Activated naive CD8-positive, alpha-beta T cell treated with anti-CD3 and anti-CD28 coated beads, Interleukin-2, amount 10 ng/mL, durations not matched to agents 7 days and 5 days (primary cell): ENCODE measurements around the gene INPP5A. TPM values are rescaled to one million over a fixed set of nuclear protein-coding genes. Genes with fewer than 3 reads are reported as not detected.
"Not testable (repeated sequence)": the region's sequence is repeated elsewhere in the genome, so short reads cannot be mapped to it uniquely, and the experiment has no call there.

Source experiments
- ATAC-seq: fragments of 150-1000 bp; cut with Tn5 transposase; one replicate; pipeline ENCODE4 v1.10.0; 2021; ENCODE audit warnings: low read depth, moderate library complexity
- POLR2A ChIA-PET: fragments of 350-600 bp; sonication (Branson Sonifier 250); formaldehyde crosslinking; loops from one replicate; lab custom pipeline; 2021; ENCODE audit warnings: antibody characterized with exemption; lab: Charles Lee
- DNase-seq: peaks from one replicate; pipeline ENCODE4 v3.0.0; 2021
- H3K27ac Mint-ChIP-seq: one replicate; pipeline ENCODE4 v1.8.0; 2022; ENCODE audit warnings: mild to moderate bottlenecking, mixed read lengths
- H3K27me3 Mint-ChIP-seq: one replicate; pipeline ENCODE4 v1.8.0; 2022; ENCODE audit warnings: mild to moderate bottlenecking, moderate library complexity, mixed read lengths
- H3K36me3 Mint-ChIP-seq: one replicate; pipeline ENCODE4 v1.8.0; 2021; ENCODE audit warnings: mild to moderate bottlenecking, mixed read lengths
- H3K4me1 Mint-ChIP-seq: one replicate; pipeline ENCODE4 v1.8.0; 2021; ENCODE audit warnings: mixed read lengths
- H3K4me3 Mint-ChIP-seq: one replicate; pipeline ENCODE4 v1.8.0; 2022; ENCODE audit warnings: mild to moderate bottlenecking, moderate library complexity, mixed read lengths
- H3K9me3 Mint-ChIP-seq: one replicate; pipeline ENCODE4 v1.8.0; 2021; ENCODE audit warnings: mixed read lengths
- total RNA-seq, 2 experiments: library from RNA; stranded (reverse); gene quantifications; one replicate each; pipeline ENCODE4 v1.2.3, GENCODE V29; 2021

INPP5A gene
- total RNA-seq = 10 to 100 TPM; 14.1 to 15.7 TPM

- POLR2A ChIA-PET = no interaction called here
- Mint-ChIP-seq H3K27me3 (peaks cover 7% of the 10 kb centered on the region), H3K27ac (peak within 1 kb of the TSS; percentile 77), H3K4me3 (peak within 1 kb of the TSS; percentile 92), H3K4me1 (peaks cover 42% of the 10 kb centered on the region), H3K9me3 (no peaks in the 10 kb centered on the region), H3K36me3 (peaks cover 8% of the 10 kb centered on the region)
- DNase-seq (no peak), ATAC-seq (no peak)
These were observed at the start of gene INPP5A for GRCh38 chr10:132537684-132538001. TSS of gene INPP5A (plus strand) at chr10:132537787. CDS start at chr10:132538097, 310 bp downstream.

GRCh38 chr10:132488231-132488821, 49.3 kb upstream of the INPP5A start:
- Mint-ChIP-seq H3K27ac (no peak overlapping the region), H3K36me3 (no peaks in the 10 kb centered on the region), H3K4me3 (no peak overlapping the region), H3K9me3 (no peaks in the 10 kb centered on the region), H3K4me1 (no peaks in the 10 kb centered on the region), H3K27me3 (no peaks in the 10 kb centered on the region)
- POLR2A ChIA-PET = no interaction called here
- DNase-seq (no peak), ATAC-seq (no peak)

- DNase-seq (no peak), ATAC-seq (no peak)
- Mint-ChIP-seq H3K4me1 (no peaks in the 10 kb centered on the region), H3K4me3 (no peak overlapping the region), H3K27me3 (no peaks in the 10 kb centered on the region), H3K9me3 (no peaks in the 10 kb centered on the region), H3K27ac (no peak overlapping the region), H3K36me3 (no peaks in the 10 kb centered on the region)
- POLR2A ChIA-PET = no interaction called here
These were observed 48.4 kb upstream of the INPP5A start for GRCh38 chr10:132489053-132489703.

GRCh38 chr10:132489704-132490534, 47.7 kb upstream of the INPP5A start:
- H3K9me3 Mint-ChIP-seq = no peaks in the 10 kb centered on the region
- H3K4me3 Mint-ChIP-seq = no peak overlapping the region
- H3K27ac Mint-ChIP-seq = no peak overlapping the region
- POLR2A ChIA-PET = no interaction called here
- H3K4me1 Mint-ChIP-seq = no peaks in the 10 kb centered on the region
- DNase-seq = no peak
- H3K36me3 Mint-ChIP-seq = no peaks in the 10 kb centered on the region
- ATAC-seq = no peak
- no peaks in the 10 kb centered on the region for H3K27me3 Mint-ChIP-seq

GRCh38 chr10:132491534-132491933, 46.1 kb upstream of the INPP5A start:
- H3K27me3 Mint-ChIP-seq, H3K4me1 Mint-ChIP-seq, H3K27ac Mint-ChIP-seq, H3K36me3 Mint-ChIP-seq, DNase-seq, ATAC-seq, POLR2A ChIA-PET, H3K4me3 Mint-ChIP-seq, H3K9me3 Mint-ChIP-seq: not testable (repeated sequence)

- Mint-ChIP-seq H3K4me3 (no peak overlapping the region), H3K9me3 (no peaks in the 10 kb centered on the region), H3K27me3 (peaks cover 4% of the 10 kb centered on the region), H3K27ac (no peak overlapping the region), H3K36me3 (no peaks in the 10 kb centered on the region), H3K4me1 (no peaks in the 10 kb centered on the region)
- POLR2A ChIA-PET = no interaction called here
- ATAC-seq = no peak
- DNase-seq = no peak
These were observed 45.1 kb upstream of the INPP5A start for GRCh38 chr10:132492323-132493025.

GRCh38 chr10:132493246-132493755, 44.3 kb upstream of the INPP5A start:
- POLR2A ChIA-PET = no interaction called here
- DNase-seq (no peak), ATAC-seq (no peak)
- Mint-ChIP-seq H3K27ac (no peak overlapping the region), H3K36me3 (no peaks in the 10 kb centered on the region), H3K4me1 (no peaks in the 10 kb centered on the region), H3K27me3 (peaks cover 4% of the 10 kb centered on the region), H3K4me3 (no peak overlapping the region), H3K9me3 (no peaks in the 10 kb centered on the region)

- H3K4me1 Mint-ChIP-seq = no peaks in the 10 kb centered on the region
- DNase-seq (no peak), ATAC-seq (no peak)
- H3K27ac Mint-ChIP-seq = no peak overlapping the region
- H3K27me3 Mint-ChIP-seq = peaks cover 4% of the 10 kb centered on the region
- no peaks in the 10 kb centered on the region for H3K36me3 Mint-ChIP-seq
- POLR2A ChIA-PET = no interaction called here
- no peak overlapping the region for H3K4me3 Mint-ChIP-seq
- H3K9me3 Mint-ChIP-seq = no peaks in the 10 kb centered on the region
These were observed 43.8 kb upstream of the INPP5A start for GRCh38 chr10:132493756-132494290.

GRCh38 chr10:132494866-132495630, 42.5 kb upstream of the INPP5A start:
- no peaks in the 10 kb centered on the region for H3K36me3 Mint-ChIP-seq
- H3K27me3 Mint-ChIP-seq = peaks cover 4% of the 10 kb centered on the region
- DNase-seq = no peak
- no peak overlapping the region for H3K4me3 Mint-ChIP-seq
- no peaks in the 10 kb centered on the region for H3K9me3 Mint-ChIP-seq
- no peak overlapping the region for H3K27ac Mint-ChIP-seq
- ATAC-seq = no peak
- POLR2A ChIA-PET = no interaction called here
- H3K4me1 Mint-ChIP-seq = no peaks in the 10 kb centered on the region

GRCh38 chr10:132496360-132497062, 41.1 kb upstream of the INPP5A start:
- POLR2A ChIA-PET = no interaction called here
- Mint-ChIP-seq H3K4me3 (no peak overlapping the region), H3K27ac (no peak overlapping the region)

GRCh38 chr10:132497063-132497680, 40.4 kb upstream of the INPP5A start:
- no peak overlapping the region for H3K4me3 Mint-ChIP-seq
- ATAC-seq = no peak
- no peaks in the 10 kb centered on the region for H3K4me1 Mint-ChIP-seq
- DNase-seq = no peak
- POLR2A ChIA-PET = no interaction called here
- H3K27ac Mint-ChIP-seq = no peak overlapping the region
- no peaks in the 10 kb centered on the region for H3K36me3 Mint-ChIP-seq
- H3K9me3 Mint-ChIP-seq = no peaks in the 10 kb centered on the region
- H3K27me3 Mint-ChIP-seq = peaks cover 7% of the 10 kb centered on the region

More at GRCh38 chr10:132496360-132497062, 41.1 kb upstream of the INPP5A start:
- DNase-seq (no peak), ATAC-seq (no peak)
- Mint-ChIP-seq H3K27me3 (peaks cover 7% of the 10 kb centered on the region), H3K9me3 (no peaks in the 10 kb centered on the region), H3K4me1 (no peaks in the 10 kb centered on the region), H3K36me3 (no peaks in the 10 kb centered on the region)
